BLaER1 (cell line): Measurements from ENCODE around the gene OR56A3.
"Not testable (repeated sequence)": the region's sequence is repeated elsewhere in the genome, so short reads cannot be mapped to it uniquely, and the experiment has no call there.

ENCODE experiments used
- H3K27ac ChIP-seq: shearing (Covaris generic); formaldehyde crosslinking; 2 replicates; pipeline ENCODE4 v1.8.1; 2022
- H3K27me3 ChIP-seq: shearing (Covaris generic); formaldehyde crosslinking; 2 replicates; pipeline ENCODE4 v1.8.1; 2022
- H3K36me3 ChIP-seq: shearing (Covaris generic); formaldehyde crosslinking; 2 replicates; pipeline ENCODE4 v1.8.1; 2022
- H3K4me1 ChIP-seq: shearing (Covaris generic); formaldehyde crosslinking; 2 replicates; pipeline ENCODE4 v1.8.1; 2022
- H3K4me2 ChIP-seq: shearing (Covaris generic); formaldehyde crosslinking; 2 replicates; pipeline ENCODE4 v1.8.1; 2022
- H3K4me3 ChIP-seq: shearing (Covaris generic); formaldehyde crosslinking; 2 replicates; pipeline ENCODE4 v1.8.1; 2022
- H3K9ac ChIP-seq: shearing (Covaris generic); formaldehyde crosslinking; 2 replicates; pipeline ENCODE4 v1.8.1; 2022
- H3K9me3 ChIP-seq: shearing (Covaris generic); formaldehyde crosslinking; 2 replicates; pipeline ENCODE4 v1.8.1; 2022
- H4K20me1 ChIP-seq: shearing (Covaris generic); formaldehyde crosslinking; 2 replicates; pipeline ENCODE4 v1.8.1; 2022
- Cebpa-rat ChIP-seq: shearing (Covaris generic); IDR thresholded peaks from 2 replicates; pipeline ENCODE4 v1.8.1; 2022

The OR56A3 gene

DNA sequence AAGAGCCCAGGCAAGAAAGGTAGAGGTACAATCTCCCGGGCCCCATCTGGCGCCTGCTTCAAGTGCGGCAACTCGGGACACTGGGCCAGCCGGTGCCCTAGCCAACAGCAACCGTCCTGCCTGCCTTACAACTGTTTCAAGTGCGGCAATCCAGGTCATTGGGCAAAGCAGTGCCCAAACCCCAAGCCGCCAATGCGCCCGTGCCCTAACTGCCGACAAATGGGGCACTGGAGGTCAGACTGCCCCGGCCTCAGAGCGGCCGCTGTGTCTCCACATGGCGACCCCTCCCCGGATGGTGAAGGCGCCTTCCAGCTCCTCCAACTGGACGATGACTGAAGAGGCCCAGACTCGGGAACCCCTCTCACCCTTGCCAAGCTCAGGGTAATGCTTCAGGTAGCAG lies 11.4 kb upstream of the OR56A3 start:
- Histone ChIP-seq H3K9ac (no peak overlapping the region), H3K4me3 (no peak overlapping the region), H3K4me2 (no peak overlapping the region), H3K27me3 (no peaks in the 10 kb centered on the region), H3K4me1 (no peaks in the 10 kb centered on the region), H3K9me3 (peaks cover 43% of the 10 kb centered on the region), H4K20me1 (no peaks in the 10 kb centered on the region), H3K36me3 (no peaks in the 10 kb centered on the region), H3K27ac (no peak overlapping the region)
- TF ChIP-seq Cebpa-rat = no peak

DNA sequence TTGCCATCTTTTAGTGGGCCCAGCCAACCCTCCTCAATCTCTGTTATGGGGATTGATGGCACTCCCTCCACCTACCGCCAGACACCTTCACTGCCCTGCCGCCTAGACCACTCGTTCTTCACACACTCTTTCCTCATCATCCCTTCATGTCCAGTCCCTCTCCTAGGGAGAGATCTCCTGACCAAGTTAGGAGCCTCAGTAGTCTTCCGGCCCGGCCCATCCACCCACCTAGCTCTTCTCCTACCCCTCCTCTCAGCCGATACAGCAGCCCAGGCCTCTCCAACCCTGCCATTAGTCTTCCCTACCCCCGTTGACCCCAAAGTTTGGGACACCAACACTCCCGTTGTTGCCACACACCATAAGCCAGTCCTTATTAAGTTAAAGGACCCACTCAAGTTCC lies 11.0 kb upstream of the OR56A3 start:
- Histone ChIP-seq H3K36me3 (no peaks in the 10 kb centered on the region), H3K4me2 (no peak overlapping the region), H3K27me3 (no peaks in the 10 kb centered on the region), H3K9ac (no peak overlapping the region), H3K27ac (no peak overlapping the region), H3K4me1 (no peaks in the 10 kb centered on the region), H3K9me3 (peaks cover 47% of the 10 kb centered on the region), H3K4me3 (no peak overlapping the region), H4K20me1 (no peaks in the 10 kb centered on the region)
- no peak for TF ChIP-seq Cebpa-rat

GRCh38 chr11:5932671-5933070 lies 9.4 kb upstream of the OR56A3 start:
- Histone ChIP-seq H4K20me1 (no peaks in the 10 kb centered on the region), H3K4me2 (no peak overlapping the region), H3K4me3 (no peak overlapping the region), H3K9me3 (peaks cover 58% of the 10 kb centered on the region), H3K4me1 (no peaks in the 10 kb centered on the region), H3K27me3 (no peaks in the 10 kb centered on the region), H3K27ac (no peak overlapping the region), H3K9ac (no peak overlapping the region), H3K36me3 (no peaks in the 10 kb centered on the region)
- no peak for TF ChIP-seq Cebpa-rat

DNA sequence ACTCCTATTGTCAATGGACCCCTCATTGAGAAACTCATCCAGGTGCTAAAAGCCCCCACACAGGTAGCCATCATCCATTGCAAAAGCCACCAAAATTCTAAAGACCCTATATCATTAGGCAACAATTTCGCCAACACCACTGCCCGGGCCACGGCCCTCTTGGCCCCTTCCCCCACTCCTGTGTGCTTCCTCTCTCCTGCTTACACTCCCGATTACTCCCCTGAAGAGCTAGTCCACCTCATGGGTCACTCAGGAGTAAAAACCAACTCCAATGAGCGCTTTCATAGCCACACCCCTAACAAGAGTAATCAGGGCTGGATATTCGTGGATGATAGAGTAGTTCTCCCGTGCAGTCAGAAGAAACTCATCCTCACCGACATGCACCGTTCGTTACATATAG lies 8.9 kb upstream of the OR56A3 start:
- Histone ChIP-seq H3K4me1 (no peaks in the 10 kb centered on the region), H3K4me3 (no peak overlapping the region), H3K27me3 (no peaks in the 10 kb centered on the region), H3K27ac (no peak overlapping the region), H3K9ac (no peak overlapping the region), H3K36me3 (no peaks in the 10 kb centered on the region), H4K20me1 (no peaks in the 10 kb centered on the region), H3K4me2 (no peak overlapping the region), H3K9me3 (peaks cover 62% of the 10 kb centered on the region)
- no peak for TF ChIP-seq Cebpa-rat

DNA sequence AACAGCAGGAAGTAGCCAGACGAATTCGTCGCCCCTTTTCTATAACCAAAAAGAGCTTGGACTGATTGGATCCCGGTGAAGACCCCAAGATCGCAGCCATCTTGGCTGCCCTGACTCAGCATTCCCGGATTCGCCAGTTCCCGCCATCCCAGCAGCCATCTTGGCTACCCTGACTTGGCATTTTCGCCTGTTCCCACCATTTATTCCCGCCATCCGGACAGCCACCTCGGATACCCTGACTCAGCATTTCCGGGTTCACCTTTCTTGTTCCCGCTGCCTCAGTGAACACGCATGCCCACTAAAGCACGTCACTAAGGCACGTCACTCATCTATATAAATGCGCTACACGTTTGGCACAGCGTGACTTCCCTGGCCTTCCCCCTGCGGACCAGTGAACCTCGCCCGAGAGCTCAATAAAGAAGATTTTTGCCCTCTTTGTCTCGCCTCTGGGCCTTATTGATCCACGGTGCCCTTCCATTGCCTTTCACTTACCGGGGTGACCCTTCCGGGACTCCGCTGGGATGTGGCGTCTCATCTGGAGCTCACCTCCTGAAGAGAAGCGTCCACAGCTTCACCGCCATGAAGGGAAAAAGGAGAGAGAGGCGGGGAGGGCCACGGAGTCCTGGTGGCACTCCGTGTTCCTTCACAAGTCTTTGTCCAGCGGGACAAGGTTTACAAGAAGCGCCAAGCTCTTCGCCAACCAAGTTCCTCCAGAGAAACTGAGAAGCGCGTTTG lies 4.0 kb upstream of the OR56A3 start:
- H3K4me1 ChIP-seq = no peaks in the 10 kb centered on the region
- no peak overlapping the region for H3K27ac ChIP-seq
- H3K4me2 ChIP-seq = no peak overlapping the region
- no peak overlapping the region for H3K4me3 ChIP-seq
- H3K27me3 ChIP-seq = no peaks in the 10 kb centered on the region
- H3K9me3 ChIP-seq = peaks cover 29% of the 10 kb centered on the region
- H3K36me3 ChIP-seq = no peaks in the 10 kb centered on the region
- no peak overlapping the region for H3K9ac ChIP-seq
- no peak for TF ChIP-seq Cebpa-rat
- H4K20me1 ChIP-seq = no peaks in the 10 kb centered on the region

GRCh38 chr11:5938603-5938965 lies 3.5 kb upstream of the OR56A3 start:
- Histone ChIP-seq H3K36me3 (no peaks in the 10 kb centered on the region), H3K4me1 (no peaks in the 10 kb centered on the region), H3K9ac (no peak overlapping the region), H3K9me3 (peaks cover 29% of the 10 kb centered on the region), H3K4me2 (no peak overlapping the region), H3K4me3 (no peak overlapping the region), H3K27me3 (no peaks in the 10 kb centered on the region), H3K27ac (no peak overlapping the region), H4K20me1 (no peaks in the 10 kb centered on the region)
- TF ChIP-seq Cebpa-rat = no peak

- Histone ChIP-seq H3K9me3 (peaks cover 23% of the 10 kb centered on the region), H3K27me3 (no peaks in the 10 kb centered on the region), H3K27ac (no peak overlapping the region), H4K20me1 (no peaks in the 10 kb centered on the region), H3K9ac (no peak overlapping the region), H3K4me3 (no peak overlapping the region), H3K4me1 (no peaks in the 10 kb centered on the region), H3K36me3 (no peaks in the 10 kb centered on the region), H3K4me2 (no peak overlapping the region)
- no peak for TF ChIP-seq Cebpa-rat
Observed at GRCh38 chr11:5940748-5941147, 1.3 kb upstream of the OR56A3 start.

DNA sequence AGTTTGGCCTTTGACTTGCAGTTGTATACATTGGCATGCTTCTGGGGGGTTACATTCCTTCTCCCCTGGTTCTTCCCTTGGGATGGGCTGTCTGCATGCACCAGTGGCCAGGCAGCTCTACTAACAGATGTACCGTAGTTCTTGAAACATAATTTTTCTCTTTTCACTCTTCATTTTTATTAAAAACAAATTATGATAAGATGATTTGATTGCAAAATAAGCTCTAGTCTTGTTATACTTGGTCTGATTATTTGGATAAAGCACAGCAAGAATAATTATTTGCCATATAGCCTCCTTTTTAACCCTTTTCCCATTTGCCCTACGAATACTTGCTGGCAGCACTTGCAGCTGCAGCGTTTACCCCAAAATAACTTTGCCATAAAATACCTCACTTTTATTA lies 13.5 kb downstream of the OR56A3 start:
- no peaks in the 10 kb centered on the region for H4K20me1 ChIP-seq
- H3K4me1 ChIP-seq = no peaks in the 10 kb centered on the region
- no peak overlapping the region for H3K9ac ChIP-seq
- H3K4me2 ChIP-seq = no peak overlapping the region
- H3K36me3 ChIP-seq = no peaks in the 10 kb centered on the region
- H3K27ac ChIP-seq = no peak overlapping the region
- TF ChIP-seq Cebpa-rat = no peak
- H3K4me3 ChIP-seq = no peak overlapping the region
- H3K9me3 ChIP-seq = peaks cover 11% of the 10 kb centered on the region
- H3K27me3 ChIP-seq = no peaks in the 10 kb centered on the region

GRCh38 chr11:5960704-5961320 lies 18.8 kb downstream of the OR56A3 start:
- not testable (repeated sequence) for H3K4me1 ChIP-seq, H3K4me2 ChIP-seq, H3K27ac ChIP-seq, H3K9ac ChIP-seq, H4K20me1 ChIP-seq, H3K27me3 ChIP-seq, H3K36me3 ChIP-seq, H3K4me3 ChIP-seq
- H3K9me3 ChIP-seq = peaks cover 30% of the 10 kb centered on the region

- H3K27me3 ChIP-seq = no peaks in the 10 kb centered on the region
- no peaks in the 10 kb centered on the region for H4K20me1 ChIP-seq
- H3K27ac ChIP-seq = no peak overlapping the region
- H3K9ac ChIP-seq = no peak overlapping the region
- H3K4me3 ChIP-seq = no peak overlapping the region
- no peaks in the 10 kb centered on the region for H3K36me3 ChIP-seq
- no peak for TF ChIP-seq Cebpa-rat
- no peak overlapping the region for H3K4me2 ChIP-seq
- no peaks in the 10 kb centered on the region for H3K4me1 ChIP-seq
- peaks cover 13% of the 10 kb centered on the region for H3K9me3 ChIP-seq
Observed at GRCh38 chr11:5966958-5967357, 24.9 kb downstream of the OR56A3 start.
